ENCODE measurements around the gene SH3RF3. TPM values are rescaled to one million over a fixed set of nuclear protein-coding genes. Genes with fewer than 3 reads are reported as not detected.

Gene SH3RF3
- total RNA-seq, 1 experiment from 2014 or later: 4.9 TPM

- TF ChIP-seq CTCF (IDR thresholded peaks at IDR 0.05) (no peak), TCF7L2 (IDR thresholded peaks at IDR 0.05; ENCODE audit: low read depth, low read length) (no peak), SIN3A (IDR thresholded peaks at IDR 0.05; ENCODE audit: borderline replicate concordance, insufficient read depth, low read depth, low read length) (no peak), POLR2AphosphoS5 (IDR thresholded peaks at IDR 0.05; ENCODE audit: low read depth, low read length) (no peak), REST (IDR thresholded peaks at IDR 0.05; ENCODE audit: insufficient read depth in 1 of 2, low read depth in 2 of 2, low read length in 1 of 2) (no peak)
- ChIA-PET POLR2A (no interaction called here), CTCF (no interaction called here)
- DNase-seq (ENCODE audit: low read depth, low spot score): no peak
- BruUV-seq (replicated peaks): no TSS peak
- Histone ChIP-seq H3K9me3 (ENCODE audit: control insufficient read depth, insufficient read depth, low read depth, low read length) (peaks cover 10% of the 10 kb centered on the region; the same call in 1 of the 2 replicates), H3K27ac (ENCODE audit: low read length) (no peak overlapping the region), H3K27me3 (ENCODE audit: control insufficient read depth, insufficient read depth, low read length) (no peaks in the 10 kb centered on the region), H3K36me3 (ENCODE audit: control insufficient read depth, insufficient read depth, low read length) (no peaks in the 10 kb centered on the region), H3K4me1 (ENCODE audit: control insufficient read depth, insufficient read depth, low read length) (peaks cover 10% of the 10 kb centered on the region), H3K4me3 (ENCODE audit: low read depth in 2 of 2, low read length in 2 of 2) (no peak overlapping the region)
- ATAC-seq: no peak
- in situ Hi-C loops (cut with HindIII; ENCODE audit: low pct_unique_long_range_greater_than_20kb, low sequenced_read_pairs) (no loop called here), intact Hi-C loops (cut with micrococcal nuclease; ENCODE audit: unreplicated experiment) (no loop called here)
Observed at GRCh38 chr2:109175350-109175678, 46.3 kb downstream of the SH3RF3 start.

GRCh38 chr2:109176928-109177327 lies 47.9 kb downstream of the SH3RF3 start:
- intact Hi-C loops (cut with micrococcal nuclease; ENCODE audit: unreplicated experiment) (no loop called here), in situ Hi-C loops (cut with HindIII; ENCODE audit: low pct_unique_long_range_greater_than_20kb, low sequenced_read_pairs) (no loop called here)
- H3K36me3 ChIP-seq (ENCODE audit: control insufficient read depth, insufficient read depth, low read length): no peaks in the 10 kb centered on the region
- CTCF ChIA-PET: no interaction called here
- peaks cover 10% of the 10 kb centered on the region; the same call in 1 of the 2 replicates for H3K9me3 ChIP-seq (ENCODE audit: control insufficient read depth, insufficient read depth, low read depth, low read length)
- BruUV-seq (replicated peaks): no TSS peak
- H3K27ac ChIP-seq (ENCODE audit: low read length): no peak overlapping the region
- H3K27me3 ChIP-seq (ENCODE audit: control insufficient read depth, insufficient read depth, low read length): peaks cover under 1% of the 10 kb centered on the region; the same call in 1 of the 2 replicates
- ATAC-seq (no peak), DNase-seq (ENCODE audit: low read depth, low spot score) (no peak)
- peaks cover 4% of the 10 kb centered on the region; the same call in 1 of the 2 replicates for H3K4me1 ChIP-seq (ENCODE audit: control insufficient read depth, insufficient read depth, low read length)
- POLR2A ChIA-PET: interaction anchor here (0.7 kb wide), 1 partner anchor 10 kb away, joined by 3 read pairs; no protein-coding TSS in a partner anchor
- no peak overlapping the region for H3K4me3 ChIP-seq (ENCODE audit: low read depth in 2 of 2, low read length in 2 of 2)
- no peak for TF ChIP-seq REST (IDR thresholded peaks at IDR 0.05; ENCODE audit: insufficient read depth in 1 of 2, low read depth in 2 of 2, low read length in 1 of 2)
- no peak for TF ChIP-seq CTCF (IDR thresholded peaks at IDR 0.05)
- no peak for TF ChIP-seq POLR2AphosphoS5 (IDR thresholded peaks at IDR 0.05; ENCODE audit: low read depth, low read length)
- no peak for TF ChIP-seq SIN3A (IDR thresholded peaks at IDR 0.05; ENCODE audit: borderline replicate concordance, insufficient read depth, low read depth, low read length)
- no peak for TF ChIP-seq TCF7L2 (IDR thresholded peaks at IDR 0.05; ENCODE audit: low read depth, low read length)

All from Panc1 (cell line).